Testis (tissue), 2 donors: ENCODE results near the gene OLFM1.

Source experiments
- CTCF ChIP-seq, 3 experiments: fragments of 450-650 bp in 2 of 3; fragments of 200-600 bp in 1 of 3; sonication (generic) in 1 of 3; IDR thresholded peaks; one replicate each; pipeline ENCODE4 v1.5.1; 2016 to 2019; ENCODE audit warnings: antibody characterized with exemption in 3 of 3, mild to moderate bottlenecking in 2 of 3, moderate library complexity in 1 of 3
- POLR2A ChIP-seq: fragments of 450-650 bp; IDR thresholded peaks from one replicate; pipeline ENCODE4 v1.6.1; 2017; ENCODE audit warnings: antibody characterized with exemption, mild to moderate bottlenecking, moderate library complexity

- no peak for TF ChIP-seq CTCF (IDR thresholded peaks at IDR 0.05)
- TF ChIP-seq POLR2A, result no peak
Measured at GRCh38 chr9:135081731-135082130, 5.7 kb upstream of the OLFM1 start.
